Measurements from ENCODE around the gene ARF3. TPM values are rescaled to one million over a fixed set of nuclear protein-coding genes. Genes with fewer than 3 reads are reported as not detected.

The ARF3 gene
- total RNA-seq, 1 donor from 2014 or later, result 62.8 TPM

DNA sequence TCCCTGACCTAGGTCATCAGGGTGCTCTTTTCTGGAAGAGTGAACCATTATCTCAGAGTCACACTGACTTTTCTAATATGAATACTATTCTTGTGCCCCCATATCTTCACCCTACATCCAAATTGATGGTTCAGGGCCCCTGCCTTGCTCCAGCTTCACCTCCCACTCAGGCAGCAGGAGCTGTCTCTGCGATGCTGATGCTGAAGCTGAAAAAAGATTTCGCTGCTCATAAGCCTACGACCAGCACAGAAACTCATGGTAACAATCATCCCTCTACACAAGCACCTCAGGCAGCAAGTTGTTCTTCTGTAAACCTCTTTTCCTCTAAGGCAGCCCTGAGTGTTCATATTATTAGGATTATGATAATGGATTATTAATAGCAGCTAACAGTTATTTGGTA is 3.2 kb downstream of the ARF3 start:
- no peak for TF ChIP-seq CTCF (conservative IDR thresholded peaks at IDR 0.05; ENCODE audit: low read depth, low read length)
- H3K4me3 ChIP-seq (ENCODE audit: low read depth, low read length), result no peak overlapping the region
- DNase-seq (ENCODE audit: low read depth), result no peak

DNA sequence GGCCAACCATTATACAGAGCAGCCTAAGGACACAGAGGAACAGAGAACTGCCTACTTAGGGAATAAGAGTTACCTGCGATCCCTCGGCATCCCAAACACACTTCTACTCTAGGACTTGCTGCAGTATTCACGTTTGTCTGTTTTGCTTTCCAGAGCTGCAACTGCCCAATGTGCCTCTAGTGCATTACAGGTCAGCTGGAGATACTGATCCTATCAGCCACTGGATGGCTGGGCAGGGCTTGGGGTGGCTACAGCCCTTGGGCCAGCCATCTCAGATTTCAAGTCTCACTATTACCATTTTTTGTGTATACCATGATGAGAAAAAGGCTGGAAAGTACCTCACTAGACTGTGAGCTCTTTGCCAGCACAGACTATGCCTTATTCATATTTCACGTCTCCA is 4.6 kb downstream of the ARF3 start:
- TF ChIP-seq CTCF (conservative IDR thresholded peaks at IDR 0.05; ENCODE audit: low read depth, low read length), result no peak
- DNase-seq (ENCODE audit: low read depth), result no peak

GRCh38 chr12:48947727-48948126 is 9.6 kb downstream of the ARF3 start:
- DNase-seq (ENCODE audit: low read depth), result no peak
- H3K4me3 ChIP-seq (ENCODE audit: low read depth, low read length), result no peak overlapping the region
- no peak for TF ChIP-seq CTCF (conservative IDR thresholded peaks at IDR 0.05; ENCODE audit: low read depth, low read length)

More for the DNA sequence above, 4.6 kb downstream of the ARF3 start:
- no peak overlapping the region for H3K4me3 ChIP-seq (ENCODE audit: low read depth, low read length)

- no peak for TF ChIP-seq CTCF (conservative IDR thresholded peaks at IDR 0.05; ENCODE audit: low read depth, low read length)
- H3K4me3 ChIP-seq (ENCODE audit: low read depth, low read length), result no peak overlapping the region
- DNase-seq (ENCODE audit: low read depth), result no peak
These were observed 10.3 kb downstream of the ARF3 start for GRCh38 chr12:48946943-48947342.

GRCh38 chr12:48946205-48946604 is 11.1 kb downstream of the ARF3 start:
- TF ChIP-seq CTCF (conservative IDR thresholded peaks at IDR 0.05; ENCODE audit: low read depth, low read length), result no peak
- DNase-seq (ENCODE audit: low read depth), result no peak
- no peak overlapping the region for H3K4me3 ChIP-seq (ENCODE audit: low read depth, low read length)

DNA sequence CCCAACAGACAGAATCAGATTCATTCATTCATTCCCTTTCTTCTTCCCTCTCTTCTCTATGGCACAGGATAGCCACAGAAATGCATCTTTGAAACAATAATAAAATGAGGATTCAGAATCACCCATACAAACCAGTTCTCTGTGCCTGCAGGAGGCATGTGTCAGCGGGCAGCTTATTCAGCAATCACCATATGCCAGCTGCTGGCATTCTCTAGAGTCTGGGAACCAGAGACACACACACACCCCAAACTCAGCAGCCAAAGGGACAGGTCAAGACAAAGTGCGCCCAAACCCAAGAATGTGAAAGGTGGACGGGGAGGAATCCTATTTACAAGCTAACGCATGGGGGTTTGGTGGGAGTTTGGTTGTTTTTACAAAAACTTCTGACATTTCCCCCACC is 14.1 kb downstream of the ARF3 start:
- H3K4me3 ChIP-seq (ENCODE audit: low read depth, low read length), result no peak overlapping the region
- no peak for DNase-seq (ENCODE audit: low read depth)
- TF ChIP-seq CTCF (conservative IDR thresholded peaks at IDR 0.05; ENCODE audit: low read depth, low read length), result no peak

- DNase-seq (ENCODE audit: low read depth), result no peak
- TF ChIP-seq CTCF (conservative IDR thresholded peaks at IDR 0.05; ENCODE audit: low read depth, low read length), result no peak
- H3K4me3 ChIP-seq (ENCODE audit: low read depth, low read length), result no peak overlapping the region
These were observed 17.1 kb downstream of the ARF3 start for GRCh38 chr12:48940181-48940580.

All from epithelial cell of proximal tubule (primary cell).